ENCODE results near the gene ANXA4. TPM values are rescaled to one million over a fixed set of nuclear protein-coding genes. Genes with fewer than 3 reads are reported as not detected.
A peak's percentile ranks its signal among the peaks of the same experiment; 100 is the strongest.
"Not testable (repeated sequence)": the region's sequence is repeated elsewhere in the genome, so short reads cannot be mapped to it uniquely, and the experiment has no call there.

The ANXA4 gene
- total RNA-seq, 1 experiment from 2014 or later, result 18.2 TPM

DNA sequence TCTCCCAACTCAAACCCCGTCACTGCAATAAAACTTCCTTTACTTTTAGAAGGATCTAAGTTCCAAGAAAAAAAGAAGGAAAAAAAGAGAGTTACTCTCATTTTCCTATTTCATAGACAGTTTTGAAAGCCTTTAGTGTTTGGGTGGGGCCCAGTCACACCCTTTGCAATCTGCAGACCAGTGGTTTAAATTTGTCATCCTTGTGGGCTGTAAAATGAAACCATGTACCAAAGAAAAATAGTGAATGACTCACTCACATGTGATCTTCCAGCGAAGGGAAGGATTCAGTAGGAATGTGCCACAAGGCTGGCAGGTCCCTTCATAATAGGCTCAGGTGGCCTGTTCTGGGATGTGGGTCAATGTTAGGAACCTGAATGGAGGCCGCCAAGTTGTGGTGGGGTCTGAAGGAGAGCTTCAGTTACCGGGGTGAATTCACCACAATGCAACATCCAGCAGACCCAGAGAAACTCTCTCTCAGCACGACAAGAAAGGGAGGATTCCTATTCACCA is 28.3 kb downstream of the ANXA4 start:
- Histone ChIP-seq H3K27me3 (replicated peaks) (no peaks in the 10 kb centered on the region), H3K36me3 (0 out of 2 replicates have a peak, but pooled peaks cover 3% of the 10 kb centered on the region), H3K4me3 (no peak overlapping the region), H3K27ac (peak overlapping the region; percentile 69), H3K4me1 (replicated peaks) (peaks cover 52% of the 10 kb centered on the region), H3K9me3 (replicated peaks) (no peaks in the 10 kb centered on the region)
- DNase-seq (ENCODE audit: low read depth in 1 of 2, low spot score in 2 of 2), result peak; percentile 53 to 73

DNA sequence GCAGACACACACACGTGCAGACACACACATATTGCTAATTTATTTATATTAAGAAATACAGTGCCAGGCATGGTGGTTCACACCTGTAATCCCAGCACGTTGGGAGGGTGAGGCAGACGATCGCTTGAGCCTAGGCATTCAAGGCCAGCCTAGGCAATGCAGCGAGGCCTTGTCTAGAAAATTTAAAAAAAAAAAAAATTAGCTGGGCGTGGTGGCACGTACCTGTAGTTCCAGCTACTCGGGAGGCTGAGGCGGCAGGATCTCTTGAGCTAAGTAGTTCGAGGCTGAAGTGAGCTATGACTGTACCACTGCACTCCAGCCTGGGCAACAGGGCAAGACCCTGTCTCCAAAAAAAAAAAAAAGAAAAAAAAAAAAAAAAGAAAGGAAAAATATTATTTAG is 28.8 kb downstream of the ANXA4 start:
- Histone ChIP-seq H3K9me3 (replicated peaks) (no peaks in the 10 kb centered on the region), H3K27me3 (replicated peaks) (no peaks in the 10 kb centered on the region), H3K4me1 (replicated peaks) (peaks cover 52% of the 10 kb centered on the region), H3K4me3 (no peak overlapping the region), H3K36me3 (0 out of 2 replicates have a peak, but pooled peaks cover 3% of the 10 kb centered on the region), H3K27ac (no peak overlapping the region)
- no peak for DNase-seq (ENCODE audit: low read depth in 1 of 2, low spot score in 2 of 2)

DNA sequence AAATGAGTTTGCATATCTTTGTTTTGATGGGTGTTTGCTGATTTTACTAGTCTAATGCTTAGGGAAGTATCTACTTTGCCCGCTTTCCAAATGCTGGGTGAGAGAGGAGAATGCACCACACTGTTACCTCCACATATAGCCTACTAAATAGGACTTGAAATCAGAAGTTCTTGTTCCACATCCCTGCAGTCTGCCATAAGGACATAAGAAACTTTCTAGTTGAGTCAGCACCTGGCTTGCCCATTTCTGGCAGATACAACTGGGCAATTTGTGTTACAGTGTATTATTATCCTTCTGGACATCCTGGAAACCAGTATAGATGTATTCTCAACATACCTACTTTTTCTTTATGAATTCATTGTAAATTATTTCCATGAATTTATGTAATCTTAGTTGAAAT is 29.5 kb downstream of the ANXA4 start:
- H3K9me3 ChIP-seq (replicated peaks), result no peaks in the 10 kb centered on the region; the same call in 1 of the 2 replicates
- H3K27me3 ChIP-seq (replicated peaks), result no peaks in the 10 kb centered on the region
- DNase-seq (ENCODE audit: low read depth in 1 of 2, low spot score in 2 of 2), result no peak
- H3K4me3 ChIP-seq, result no peak overlapping the region
- 0 out of 2 replicates have a peak, but pooled peaks cover 3% of the 10 kb centered on the region for H3K36me3 ChIP-seq
- peaks cover 49% of the 10 kb centered on the region for H3K4me1 ChIP-seq (replicated peaks)
- H3K27ac ChIP-seq, result no peak overlapping the region

DNA sequence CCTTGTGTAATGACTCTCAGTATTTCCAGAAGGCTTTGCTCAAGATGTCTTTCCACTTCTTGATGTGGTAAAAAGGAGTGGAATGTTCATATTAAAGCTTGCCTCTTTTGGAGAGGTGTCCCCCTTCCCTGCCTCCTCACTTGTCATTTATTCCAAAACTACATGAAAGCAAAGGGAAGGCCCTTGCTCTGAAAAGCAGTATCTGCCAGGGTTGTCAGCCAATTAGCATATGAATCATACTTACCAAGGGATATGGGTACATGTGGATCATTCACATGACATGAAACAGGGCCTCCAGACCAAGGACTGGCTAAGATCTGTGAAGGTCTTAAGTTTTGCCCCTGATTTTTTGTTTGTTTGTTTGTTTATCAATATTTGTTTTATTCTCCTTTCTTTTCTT is 31.3 kb downstream of the ANXA4 start:
- no peak overlapping the region; the same call in 1 of the 2 replicates for H3K27ac ChIP-seq
- 0 out of 2 replicates have a peak, but pooled peaks cover 3% of the 10 kb centered on the region for H3K36me3 ChIP-seq
- peak in 1 of 2 experiments; percentile 26 for DNase-seq (ENCODE audit: low read depth in 1 of 2, low spot score in 2 of 2)

DNA sequence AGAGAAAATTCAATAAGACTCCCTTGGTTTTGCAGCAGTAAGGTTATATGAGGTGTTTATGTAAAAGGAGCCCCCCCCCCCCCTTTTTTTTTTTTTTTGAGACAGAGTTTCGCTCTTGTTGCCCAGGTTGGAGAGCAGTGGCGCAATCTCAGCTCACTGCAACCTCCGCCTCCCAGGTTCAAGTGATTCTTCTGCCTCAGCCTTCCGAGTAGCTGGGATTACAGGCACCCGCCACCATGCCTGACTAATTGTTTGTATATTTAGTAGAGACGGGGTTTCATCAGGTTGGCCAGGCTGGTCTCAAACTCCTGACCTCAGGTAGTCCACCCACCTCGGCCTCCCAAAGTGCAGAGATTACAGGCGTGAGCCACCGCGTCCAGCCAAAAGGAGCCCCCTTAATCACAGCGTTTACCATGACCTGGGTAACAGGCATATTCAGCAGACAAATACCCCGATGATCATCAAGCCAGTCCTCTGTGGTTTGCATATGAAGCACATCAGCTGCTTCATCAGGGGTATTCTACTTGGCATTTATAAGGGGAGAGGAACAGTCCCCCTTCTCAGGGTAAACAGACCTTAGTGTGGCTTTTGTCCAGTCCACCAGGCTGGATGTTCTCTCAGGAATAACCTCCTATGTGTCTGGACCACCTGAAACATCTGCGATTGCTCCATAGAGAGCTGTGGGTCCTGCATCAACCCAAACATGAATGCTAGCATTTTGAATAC is 32.5 kb downstream of the ANXA4 start:
- not testable (repeated sequence) for H3K9me3 ChIP-seq (replicated peaks)

More for the DNA sequence above, 31.3 kb downstream of the ANXA4 start:
- H3K4me3 ChIP-seq, result no peak overlapping the region
- H3K9me3 ChIP-seq (replicated peaks), result no peaks in the 10 kb centered on the region; the same call in 1 of the 2 replicates
- no peaks in the 10 kb centered on the region for H3K27me3 ChIP-seq (replicated peaks)
- peaks cover 38% of the 10 kb centered on the region for H3K4me1 ChIP-seq (replicated peaks)

DNA sequence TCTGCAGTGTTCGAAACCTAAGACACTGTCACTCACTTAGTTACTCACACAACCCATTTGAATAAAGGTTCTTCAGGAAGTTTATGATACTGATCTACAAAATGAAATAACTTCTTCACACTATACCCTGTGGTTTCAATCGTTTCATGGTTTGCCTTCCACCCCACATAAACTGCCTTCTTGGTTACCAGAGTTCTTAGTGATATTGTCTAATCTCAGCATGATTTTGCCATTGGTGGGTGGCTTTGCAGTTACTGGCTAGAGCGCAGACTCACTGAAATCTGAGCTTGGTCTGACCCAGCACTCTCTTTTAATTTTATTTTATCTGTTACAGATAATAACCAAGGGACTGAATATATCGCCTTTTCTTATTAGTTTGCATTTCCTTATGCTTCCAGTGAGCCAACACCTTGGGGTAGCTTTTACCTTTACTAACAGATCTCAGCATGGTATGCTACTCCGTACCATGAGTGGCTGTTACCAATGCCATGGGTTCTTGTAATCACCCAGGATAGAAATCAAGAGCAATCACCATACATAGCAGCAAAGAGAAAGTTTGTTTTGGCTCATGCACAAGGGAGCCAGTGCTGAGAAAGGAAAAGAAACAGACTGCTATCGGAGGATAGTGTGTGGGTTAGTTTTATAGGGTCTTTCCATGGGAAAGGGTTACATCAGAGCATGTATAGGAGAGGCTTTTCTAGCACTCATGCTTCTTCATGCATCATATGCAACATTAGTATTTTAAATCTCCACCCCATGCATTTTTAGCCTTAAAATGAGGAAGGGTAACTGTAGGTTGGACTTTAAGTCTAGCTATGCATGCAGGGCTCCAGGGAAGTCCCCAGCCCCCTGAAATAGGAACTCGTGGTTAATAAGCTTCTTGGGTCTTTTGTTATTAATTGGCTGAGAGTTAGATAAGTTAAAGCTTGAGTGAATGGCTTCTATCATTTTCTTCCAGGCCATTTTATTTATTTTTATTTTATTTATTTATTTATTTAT is 33.3 kb downstream of the ANXA4 start:
- Histone ChIP-seq H3K4me3 (no peak overlapping the region), H3K27me3 (replicated peaks) (no peaks in the 10 kb centered on the region), H3K27ac (no peak overlapping the region), H3K4me1 (replicated peaks) (peaks cover 25% of the 10 kb centered on the region), H3K36me3 (0 out of 2 replicates have a peak, but pooled peaks cover 3% of the 10 kb centered on the region), H3K9me3 (replicated peaks) (no peaks in the 10 kb centered on the region; the same call in 1 of the 2 replicates)
- DNase-seq (ENCODE audit: low read depth in 1 of 2, low spot score in 2 of 2), result no peak

More for the DNA sequence above, 32.5 kb downstream of the ANXA4 start:
- H3K27me3 ChIP-seq (replicated peaks); H3K4me3 ChIP-seq; H3K36me3 ChIP-seq; DNase-seq (ENCODE audit: low read depth in 1 of 2, low spot score in 2 of 2); H3K27ac ChIP-seq: not testable (repeated sequence)
- H3K4me1 ChIP-seq (replicated peaks), result peaks cover 33% of the 10 kb centered on the region

DNA sequence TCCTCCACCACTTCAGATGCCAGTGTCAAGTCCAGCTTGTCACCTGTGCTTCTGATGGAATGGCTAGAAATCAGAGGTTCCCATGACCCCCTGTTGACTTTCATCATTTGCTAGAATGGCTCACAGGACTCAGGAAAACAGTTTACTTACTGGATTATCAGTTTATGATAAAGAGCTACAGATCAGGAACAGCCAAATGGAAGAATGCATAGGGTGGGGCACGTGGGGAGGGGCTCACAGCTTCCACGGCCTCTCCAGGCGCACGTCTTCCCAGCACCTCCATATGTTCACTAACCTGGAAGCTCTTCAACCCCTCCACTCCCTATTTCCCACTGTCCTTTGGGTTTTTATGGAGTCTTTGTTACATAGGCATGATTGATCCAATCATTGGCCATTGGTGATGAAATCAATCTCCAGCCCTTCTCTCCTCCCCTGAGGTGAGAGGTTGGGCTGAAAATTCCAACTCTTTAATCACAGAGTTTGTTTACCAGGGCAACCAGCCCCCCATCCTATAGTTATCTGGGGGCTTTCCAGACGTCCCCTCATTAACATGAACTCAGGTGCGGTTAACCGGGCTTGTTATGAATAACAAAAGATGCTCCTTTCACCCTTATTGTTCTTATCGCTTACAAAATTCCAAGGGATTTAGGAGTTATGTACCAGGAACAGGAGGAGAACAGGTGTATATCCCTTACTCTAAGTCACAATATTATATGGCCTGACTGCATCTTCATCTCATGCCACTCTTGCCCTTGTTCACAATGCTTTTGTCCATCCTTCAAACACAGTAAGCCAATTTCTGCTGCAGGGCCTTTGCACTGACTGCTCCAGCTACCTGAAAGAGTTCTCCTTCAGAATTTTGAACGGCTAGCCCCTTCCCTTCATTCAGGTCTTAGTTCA is 35.2 kb downstream of the ANXA4 start:
- Histone ChIP-seq H3K4me3 (no peak overlapping the region), H3K36me3 (no peaks in the 10 kb centered on the region), H3K27ac (no peak overlapping the region), H3K9me3 (replicated peaks) (no peaks in the 10 kb centered on the region; the same call in 1 of the 2 replicates), H3K27me3 (replicated peaks) (no peaks in the 10 kb centered on the region), H3K4me1 (replicated peaks) (peaks cover 27% of the 10 kb centered on the region)
- DNase-seq (ENCODE audit: low read depth in 1 of 2, low spot score in 2 of 2), result no peak

DNA sequence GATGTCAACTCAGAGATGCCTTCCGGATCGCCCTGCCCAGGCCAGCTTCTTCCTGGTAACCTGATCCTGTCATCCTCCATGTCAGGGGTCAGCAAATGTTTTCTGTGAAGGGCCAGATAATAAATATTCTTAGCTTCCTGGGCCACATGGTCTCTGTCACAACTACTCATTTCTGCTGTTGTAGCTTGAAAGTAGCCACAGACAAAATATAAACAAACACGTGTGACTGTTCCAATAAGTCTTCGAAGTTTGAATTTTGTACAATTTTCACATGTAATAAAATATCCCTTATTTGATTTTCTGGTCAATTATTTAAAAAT is 35.8 kb downstream of the ANXA4 start:
- Histone ChIP-seq H3K36me3 (no peaks in the 10 kb centered on the region), H3K9me3 (replicated peaks) (no peaks in the 10 kb centered on the region; the same call in 1 of the 2 replicates)

DNA sequence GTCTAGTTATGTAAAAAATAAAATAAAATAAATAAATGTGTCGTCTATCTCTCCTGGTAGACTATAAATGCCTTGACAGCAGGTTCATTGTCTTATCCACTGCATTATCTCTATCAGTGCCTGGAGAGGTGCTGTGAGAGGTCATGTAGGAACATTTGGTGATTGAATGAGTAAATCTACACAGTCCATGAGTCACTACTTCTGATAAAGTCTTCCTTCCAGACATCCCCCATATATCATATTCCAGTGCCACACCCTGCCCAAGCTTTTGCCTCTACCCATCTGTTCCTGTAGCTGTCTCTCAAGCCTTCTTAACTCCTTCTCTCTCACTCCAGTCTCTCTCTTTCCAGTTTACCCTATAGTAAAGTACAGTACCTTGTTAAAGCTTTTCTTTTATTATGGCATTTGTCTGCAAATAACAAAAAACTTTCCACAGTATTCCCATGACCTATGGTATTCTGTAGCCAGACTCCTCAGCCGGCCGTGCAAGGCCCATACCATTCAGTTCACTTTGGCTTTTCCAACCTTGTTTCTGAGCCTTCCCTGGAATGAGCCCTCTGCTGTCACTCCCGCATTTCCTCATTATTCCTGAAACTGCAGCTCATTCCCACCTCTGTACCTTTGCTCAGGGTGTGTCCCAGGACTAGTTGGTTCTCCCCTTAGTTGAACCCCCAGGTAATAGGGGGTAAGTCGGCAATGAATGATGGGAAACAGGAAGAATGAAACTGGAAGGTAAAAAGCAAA is 37.5 kb downstream of the ANXA4 start:
- Histone ChIP-seq H3K27me3 (replicated peaks) (no peaks in the 10 kb centered on the region), H3K27ac (no peak overlapping the region), H3K4me1 (replicated peaks) (peaks cover 11% of the 10 kb centered on the region), H3K9me3 (replicated peaks) (no peaks in the 10 kb centered on the region; the same call in 1 of the 2 replicates), H3K36me3 (no peaks in the 10 kb centered on the region), H3K4me3 (no peak overlapping the region)
- no peak for DNase-seq (ENCODE audit: low read depth in 1 of 2, low spot score in 2 of 2)

More for the DNA sequence above, 35.8 kb downstream of the ANXA4 start:
- Histone ChIP-seq H3K27ac (no peak overlapping the region), H3K4me1 (replicated peaks) (peaks cover 21% of the 10 kb centered on the region), H3K27me3 (replicated peaks) (no peaks in the 10 kb centered on the region), H3K4me3 (no peak overlapping the region)
- no peak for DNase-seq (ENCODE audit: low read depth in 1 of 2, low spot score in 2 of 2)

DNA sequence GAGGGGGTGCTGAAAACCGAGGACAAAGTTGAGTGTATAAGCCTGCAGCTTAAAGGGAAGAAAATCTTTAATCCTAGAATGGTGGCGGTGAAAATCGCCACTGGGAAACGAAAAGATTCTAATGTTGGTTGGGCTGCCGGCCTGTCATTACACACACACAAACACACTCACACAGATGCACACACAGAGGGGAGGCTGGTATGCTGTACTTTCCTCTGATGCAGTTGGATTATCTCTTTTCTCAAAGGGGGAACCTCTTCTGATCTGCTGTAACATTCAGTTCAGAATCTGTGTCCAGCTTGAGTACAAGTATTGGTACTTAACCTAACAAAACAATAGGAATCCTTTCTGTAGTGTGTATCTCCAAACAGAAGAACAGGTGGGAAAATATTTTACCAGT is 39.0 kb downstream of the ANXA4 start:
- no peaks in the 10 kb centered on the region for H3K36me3 ChIP-seq
- DNase-seq (ENCODE audit: low read depth in 1 of 2, low spot score in 2 of 2), result no peak

DNA sequence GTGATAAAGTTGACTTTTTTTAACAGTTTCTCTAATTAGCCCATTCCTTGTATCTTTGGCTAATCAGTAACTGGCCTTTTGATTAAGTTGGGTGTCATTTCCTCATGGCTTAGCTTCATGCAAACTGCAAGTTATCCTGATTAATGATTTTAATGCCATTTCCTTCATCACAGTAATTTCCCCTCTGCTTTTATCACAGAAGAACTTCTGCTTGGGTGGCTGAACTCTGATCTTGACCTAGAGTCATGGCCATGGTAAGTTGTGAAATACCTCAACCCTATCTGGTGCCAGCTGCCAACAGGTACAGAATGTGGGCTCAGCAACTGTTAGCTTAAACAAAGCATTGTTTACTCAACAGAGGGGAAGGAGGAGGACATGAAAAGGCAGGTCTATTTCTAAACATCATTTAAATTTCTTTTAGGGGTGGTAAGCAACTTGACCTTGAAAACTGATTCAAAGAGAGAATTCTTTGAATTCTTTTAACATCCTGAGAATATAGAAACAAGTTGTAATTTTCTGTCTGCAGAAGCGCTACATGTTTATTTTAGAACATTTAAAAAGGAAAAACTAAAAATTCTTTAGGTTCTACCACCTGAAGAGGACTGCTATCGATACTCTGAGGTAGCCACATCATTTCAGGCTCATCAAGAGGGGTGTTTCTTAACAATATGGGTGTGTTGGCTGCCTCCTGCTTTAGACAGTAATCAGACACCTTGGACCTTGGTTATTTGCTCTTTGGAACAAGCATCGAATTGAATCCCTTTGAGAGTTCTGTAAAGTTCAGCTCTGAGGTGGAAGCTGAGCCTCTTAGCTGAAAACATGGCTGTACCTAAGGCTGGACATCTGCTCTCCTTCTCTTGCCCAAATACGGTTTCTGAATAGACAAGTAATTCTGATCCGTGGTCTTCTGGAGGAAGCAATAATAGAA is 39.7 kb downstream of the ANXA4 start:
- H3K27ac ChIP-seq, result no peak overlapping the region
- H3K27me3 ChIP-seq (replicated peaks), result no peaks in the 10 kb centered on the region
- H3K9me3 ChIP-seq (replicated peaks), result no peaks in the 10 kb centered on the region; the same call in 1 of the 2 replicates
- peaks cover 11% of the 10 kb centered on the region for H3K4me1 ChIP-seq (replicated peaks)
- DNase-seq (ENCODE audit: low read depth in 1 of 2, low spot score in 2 of 2), result no peak
- no peak overlapping the region for H3K4me3 ChIP-seq
- no peaks in the 10 kb centered on the region for H3K36me3 ChIP-seq

More for the DNA sequence above, 39.0 kb downstream of the ANXA4 start:
- Histone ChIP-seq H3K4me3 (no peak overlapping the region), H3K27me3 (replicated peaks) (no peaks in the 10 kb centered on the region), H3K9me3 (replicated peaks) (no peaks in the 10 kb centered on the region; the same call in 1 of the 2 replicates), H3K27ac (no peak overlapping the region), H3K4me1 (replicated peaks) (peaks cover 11% of the 10 kb centered on the region)
